Stimulated activated naive B cell treated with anti-CD40 and anti-IgM and Interleukin-4, amounts not matched to agents 10 μg/mL and 1 μg/mL and 100 μg/mL, for 72 hours (primary cell): ENCODE data around the gene EPS8.
A peak's percentile ranks its signal among the peaks of the same experiment; 100 is the strongest.

Experiments
- ATAC-seq, 2 donors: fragments of 150-1000 bp; cut with Tn5 transposase; replicated peaks; 2 replicates each; pipeline ENCODE4 v1.10.0; 2021; ENCODE audit warnings: moderate library complexity in 1 of 2
- DNase-seq: peaks from one replicate; pipeline ENCODE4 v3.0.0; 2021
- H3K27ac Mint-ChIP-seq: one replicate; pipeline ENCODE4 v1.8.0; 2022; ENCODE audit warnings: mild to moderate bottlenecking, mixed read lengths
- H3K27me3 Mint-ChIP-seq, 2 donors: one replicate each; pipeline ENCODE4 v1.8.0; 2022; ENCODE audit warnings: mixed read lengths in 2 of 2
- H3K36me3 Mint-ChIP-seq, 2 donors: one replicate each; pipeline ENCODE4 v1.8.0; 2022; ENCODE audit warnings: mixed read lengths in 2 of 2, mild to moderate bottlenecking in 1 of 2
- H3K4me1 Mint-ChIP-seq, 2 donors: one replicate each; pipeline ENCODE4 v1.8.0; 2022; ENCODE audit warnings: mixed read lengths in 2 of 2, mild to moderate bottlenecking in 1 of 2
- H3K4me3 Mint-ChIP-seq, 2 donors: one replicate each; pipeline ENCODE4 v1.8.0; 2022; ENCODE audit warnings: mild to moderate bottlenecking in 2 of 2, mixed read lengths in 2 of 2, moderate library complexity in 1 of 2
- H3K9me3 Mint-ChIP-seq, 2 donors: one replicate each; pipeline ENCODE4 v1.8.0; 2022; ENCODE audit warnings: mixed read lengths in 2 of 2, mild to moderate bottlenecking in 1 of 2

Gene EPS8

DNA sequence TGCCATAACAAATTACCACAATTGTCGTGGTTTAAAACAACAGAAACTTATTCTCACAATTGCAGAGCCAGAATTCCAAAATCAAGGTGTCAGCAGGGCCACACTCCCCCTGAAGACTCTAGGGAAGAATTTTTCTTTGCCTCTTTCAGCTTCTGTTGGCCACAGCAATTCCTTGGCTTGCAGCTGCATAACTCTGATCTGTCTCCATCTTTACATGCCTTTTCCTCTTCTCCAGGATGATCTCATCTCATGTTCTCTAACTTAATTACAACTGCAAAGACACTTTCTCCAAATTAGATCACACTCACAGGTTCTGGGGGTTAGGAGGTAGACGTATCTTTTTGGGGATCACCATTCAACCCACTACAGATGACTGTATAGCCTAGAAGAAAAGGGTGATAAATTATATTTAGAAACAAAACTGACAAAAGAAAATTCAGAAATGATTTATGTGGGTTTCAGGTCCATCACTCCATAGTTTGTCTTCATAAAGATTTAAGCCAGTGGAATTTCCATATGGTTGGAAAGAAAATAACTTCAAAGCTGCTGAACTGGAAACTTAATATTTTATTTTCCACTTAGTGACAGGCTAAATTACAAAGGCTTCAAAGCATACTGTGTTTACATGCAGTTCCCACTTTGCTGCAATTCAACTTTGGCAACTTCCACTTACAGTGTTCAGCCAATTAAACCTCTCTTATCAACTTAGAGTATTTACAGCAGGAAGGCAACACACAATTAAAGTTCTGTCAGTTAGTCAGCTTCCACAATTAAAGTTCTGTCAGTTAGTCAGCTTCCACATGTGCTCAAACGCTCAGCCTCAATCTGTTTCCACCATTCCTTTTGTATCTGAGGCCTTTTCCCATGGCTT lies 213.3 kb downstream of the EPS8 start:
- no peak overlapping the region for H3K4me3 Mint-ChIP-seq
- no peak for DNase-seq
- H3K27ac Mint-ChIP-seq: peak overlapping the region; percentile 89
- no peaks in the 10 kb centered on the region for H3K27me3 Mint-ChIP-seq
- peaks cover 3 to 13% of the 10 kb centered on the region in 2 donors for H3K36me3 Mint-ChIP-seq
- ATAC-seq: no peak
- H3K4me1 Mint-ChIP-seq: peaks cover 9 to 26% of the 10 kb centered on the region in 2 donors
- H3K9me3 Mint-ChIP-seq: no peaks in the 10 kb centered on the region

DNA sequence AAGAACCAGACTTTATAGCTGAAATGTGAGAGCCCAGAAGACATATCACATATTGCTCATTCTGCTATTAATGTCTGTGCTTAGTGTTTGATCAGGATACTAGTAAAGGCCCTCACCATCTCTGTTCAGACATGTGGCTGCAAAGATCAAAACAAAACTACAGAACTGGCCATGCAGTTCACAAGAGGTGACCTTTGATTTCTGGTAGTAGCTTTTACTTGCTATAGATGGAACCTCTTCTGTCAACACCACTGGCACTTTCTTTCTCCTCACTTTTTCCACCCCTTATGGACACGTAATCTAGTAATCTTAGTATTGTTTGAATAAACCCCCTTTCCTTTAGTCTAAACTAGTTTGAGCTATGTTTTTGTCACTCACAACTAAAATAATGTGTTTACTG lies 214.8 kb downstream of the EPS8 start:
- Mint-ChIP-seq H3K36me3 (peaks cover 2 to 8% of the 10 kb centered on the region in 2 donors), H3K4me3 (no peak overlapping the region), H3K9me3 (no peaks in the 10 kb centered on the region), H3K4me1 (peaks cover 15 to 41% of the 10 kb centered on the region in 2 donors), H3K27me3 (no peaks in the 10 kb centered on the region), H3K27ac (no peak overlapping the region)
- no peak for DNase-seq
- no peak for ATAC-seq
